Ishikawa (cell line): ENCODE measurements around the gene FA2H.

Experiments
- CEBPB ChIP-seq: IDR thresholded peaks from 2 replicates; pipeline ENCODE4 v1.6.1; 2012
- CREB1 ChIP-seq: IDR thresholded peaks from 2 replicates; pipeline ENCODE4 v1.6.1; 2012; ENCODE audit warnings: low read depth
- EGR1 ChIP-seq: IDR thresholded peaks from 2 replicates; pipeline ENCODE4 v1.6.1; 2012
- EP300 ChIP-seq: IDR thresholded peaks from 2 replicates; pipeline ENCODE4 v1.6.1; 2012; ENCODE audit warnings: borderline replicate concordance
- FOXM1 ChIP-seq: IDR thresholded peaks from 2 replicates; pipeline ENCODE4 v1.6.1; 2012; ENCODE audit warnings: low read depth, borderline replicate concordance
- MAX ChIP-seq: IDR thresholded peaks from 2 replicates; pipeline ENCODE4 v1.6.1; 2012
- NFIC ChIP-seq: IDR thresholded peaks from 2 replicates; pipeline ENCODE4 v1.6.1; 2012
- RAD21 ChIP-seq: IDR thresholded peaks from 2 replicates; pipeline ENCODE4 v1.6.1; 2012; ENCODE audit warnings: low read depth
- REST ChIP-seq: IDR thresholded peaks from 2 replicates; pipeline ENCODE4 v1.6.1; 2012; ENCODE audit warnings: low read depth, mild to moderate bottlenecking
- TAF1 ChIP-seq: IDR thresholded peaks from 2 replicates; pipeline ENCODE4 v1.6.1; 2012; ENCODE audit warnings: low read depth, mild to moderate bottlenecking
- TCF12 ChIP-seq: IDR thresholded peaks from 2 replicates; pipeline ENCODE4 v1.6.1; 2012; ENCODE audit warnings: low read depth
- TEAD4 ChIP-seq: IDR thresholded peaks from 2 replicates; pipeline ENCODE4 v1.6.1; 2012
- USF1 ChIP-seq: IDR thresholded peaks from 2 replicates; pipeline ENCODE4 v1.6.1; 2012
- YY1 ChIP-seq: IDR thresholded peaks from 2 replicates; pipeline ENCODE4 v1.6.1; 2012; ENCODE audit warnings: low read depth
- ZBTB7A ChIP-seq: IDR thresholded peaks from 2 replicates; pipeline ENCODE4 v1.6.1; 2012; ENCODE audit warnings: low read depth

Gene FA2H

GRCh38 chr16:74666425-74667254, 108.0 kb downstream of the FA2H start, which contains the start of gene RFWD3:
RFWD3 (minus strand) TSS chr16:74666877; CDS start chr16:74661449, 5,428 bp downstream.
- no peak for TF ChIP-seq TEAD4
- peak; percentile 81 for TF ChIP-seq MAX
- TF ChIP-seq CREB1, result peak; percentile 59; the same call in 1 of the 2 replicates
- no peak for TF ChIP-seq NFIC
- no peak for TF ChIP-seq RAD21
- no peak for TF ChIP-seq USF1
- TF ChIP-seq EGR1, result no peak
- TF ChIP-seq REST, result no peak
- TF ChIP-seq CEBPB, result no peak
- TF ChIP-seq TAF1, result peak; percentile 89
- no peak for TF ChIP-seq YY1
- peak; percentile 77 for TF ChIP-seq FOXM1
- TF ChIP-seq EP300, result no peak
- no peak for TF ChIP-seq ZBTB7A
- TF ChIP-seq TCF12, result 0 out of 2 replicates have a peak, but pooled peaks have one; percentile 17

GRCh38 chr16:74666010-74666421, 108.6 kb downstream of the FA2H start:
- TF ChIP-seq RAD21 (no peak), FOXM1 (no peak), MAX (no peak), CREB1 (no peak), ZBTB7A (no peak), TAF1 (no peak), TCF12 (no peak), USF1 (no peak), NFIC (no peak)
